Stimulated activated CD8-positive, alpha-beta memory T cell treated with anti-CD3 and anti-CD28 coated beads, Interleukin-15, amount 100 ng/mL, for 1 hour (primary cell): Measurements from ENCODE around the gene ZNF277.

Source experiments
- DNase-seq: peaks from one replicate; pipeline ENCODE4 v3.0.0-alpha.2; 2020; ENCODE audit warnings: low read depth

ZNF277 gene

DNA sequence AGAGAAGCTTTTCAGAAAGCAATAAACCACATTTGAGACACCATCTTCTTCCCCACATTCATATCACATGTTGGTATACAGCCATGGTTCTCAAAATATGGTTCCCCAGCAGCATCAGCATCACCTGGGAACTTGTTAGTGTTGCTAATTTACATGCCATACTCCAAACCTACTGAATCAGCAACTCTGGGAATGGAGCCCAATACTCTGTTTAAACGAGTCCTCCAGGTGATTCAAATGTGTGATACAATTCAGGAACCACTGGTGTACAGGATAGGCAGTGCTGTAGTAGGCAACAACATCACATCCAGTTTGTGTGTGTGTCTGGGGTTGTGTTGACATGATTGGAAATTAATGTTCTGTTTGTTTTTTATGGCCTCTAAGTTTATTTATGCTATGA is 47.7 kb downstream of the ZNF277 start:
- no peak for DNase-seq

- no peak for DNase-seq
These were observed 48.4 kb downstream of the ZNF277 start for GRCh38 chr7:112254709-112255387.

DNA sequence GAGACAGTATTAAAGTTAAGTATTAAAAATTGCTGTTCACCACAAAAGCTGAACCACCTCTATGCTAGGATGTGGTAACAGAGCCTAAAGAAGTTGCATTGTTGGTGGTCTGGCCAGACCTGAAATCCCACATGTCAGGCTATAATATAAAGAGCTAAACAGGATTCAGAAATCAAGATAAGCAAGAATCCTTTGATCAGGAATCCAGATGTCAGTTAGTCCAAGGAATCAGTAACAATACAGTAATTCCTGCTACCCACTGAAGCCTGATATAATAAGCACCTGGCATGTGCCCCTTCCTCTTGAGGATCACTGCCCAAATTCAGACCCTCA is 48.9 kb downstream of the ZNF277 start:
- no peak for DNase-seq

DNA sequence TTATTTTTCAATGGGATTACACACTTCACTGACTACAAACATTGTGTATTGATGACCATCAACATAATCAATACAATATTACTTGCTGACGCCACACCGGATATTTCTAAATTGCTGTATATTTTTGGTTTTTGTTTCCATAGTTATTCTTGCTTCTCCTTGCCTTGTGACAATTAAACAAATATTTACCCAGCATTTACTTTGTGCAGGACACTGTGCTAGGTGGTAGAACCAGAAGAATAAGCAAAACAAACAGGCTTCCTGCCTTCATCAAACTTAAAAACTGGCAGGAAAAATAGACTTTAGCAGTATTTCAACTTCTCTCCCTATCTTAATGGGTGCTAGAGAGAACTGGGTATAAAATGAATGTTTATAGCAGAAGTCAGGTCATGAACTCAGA is 50.6 kb downstream of the ZNF277 start:
- DNase-seq, result no peak

DNA sequence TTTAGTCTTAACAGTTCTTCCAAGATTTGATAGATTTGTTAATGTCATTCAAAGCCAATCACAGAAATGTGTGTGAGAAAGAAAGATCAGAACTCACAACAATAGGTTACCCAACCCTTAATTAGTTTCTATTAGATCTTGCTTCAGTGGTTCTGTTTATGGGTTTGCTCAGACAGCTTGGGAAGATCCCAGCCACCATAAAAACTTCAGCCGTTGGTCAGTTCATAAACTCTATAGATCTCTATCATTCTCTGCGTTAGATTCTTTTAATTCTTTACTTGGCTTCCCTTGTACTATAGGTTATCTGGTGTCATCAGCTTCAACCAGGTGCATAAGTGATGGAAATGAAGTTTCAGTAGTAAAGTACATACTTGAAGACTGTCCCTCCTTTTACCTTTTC is 54.4 kb downstream of the ZNF277 start:
- no peak for DNase-seq

GRCh38 chr7:112262036-112262435 is 55.5 kb downstream of the ZNF277 start:
- no peak for DNase-seq

GRCh38 chr7:112262855-112263487 is 56.5 kb downstream of the ZNF277 start:
- DNase-seq, result no peak

- DNase-seq, result no peak
These were observed 57.0 kb downstream of the ZNF277 start for GRCh38 chr7:112263519-112263918.

- no peak for DNase-seq
These were observed 59.6 kb downstream of the ZNF277 start for GRCh38 chr7:112266141-112266540.

- DNase-seq, result no peak
These were observed 60.2 kb downstream of the ZNF277 start for GRCh38 chr7:112266595-112267270.

- DNase-seq, result no peak
These were observed 61.6 kb downstream of the ZNF277 start for GRCh38 chr7:112267944-112268691.

DNA sequence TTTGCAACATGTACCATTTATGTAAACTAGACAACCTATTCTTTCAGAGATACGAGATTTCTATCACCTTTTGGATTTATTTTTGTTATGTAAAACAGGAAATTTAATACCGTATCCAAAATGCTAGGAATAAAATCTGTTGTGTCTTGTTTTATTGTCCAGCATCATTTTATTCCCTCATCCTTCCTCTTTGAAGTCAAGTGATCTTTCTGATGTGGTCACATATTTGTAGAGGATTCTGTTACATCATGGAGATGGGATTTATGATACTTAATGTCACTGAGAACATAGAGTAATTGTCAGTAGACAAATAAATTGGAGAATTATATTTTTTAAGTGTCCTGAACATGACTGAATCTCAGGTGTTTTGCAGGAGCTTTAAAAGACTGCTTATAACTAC is 64.7 kb downstream of the ZNF277 start:
- no peak for DNase-seq

DNA sequence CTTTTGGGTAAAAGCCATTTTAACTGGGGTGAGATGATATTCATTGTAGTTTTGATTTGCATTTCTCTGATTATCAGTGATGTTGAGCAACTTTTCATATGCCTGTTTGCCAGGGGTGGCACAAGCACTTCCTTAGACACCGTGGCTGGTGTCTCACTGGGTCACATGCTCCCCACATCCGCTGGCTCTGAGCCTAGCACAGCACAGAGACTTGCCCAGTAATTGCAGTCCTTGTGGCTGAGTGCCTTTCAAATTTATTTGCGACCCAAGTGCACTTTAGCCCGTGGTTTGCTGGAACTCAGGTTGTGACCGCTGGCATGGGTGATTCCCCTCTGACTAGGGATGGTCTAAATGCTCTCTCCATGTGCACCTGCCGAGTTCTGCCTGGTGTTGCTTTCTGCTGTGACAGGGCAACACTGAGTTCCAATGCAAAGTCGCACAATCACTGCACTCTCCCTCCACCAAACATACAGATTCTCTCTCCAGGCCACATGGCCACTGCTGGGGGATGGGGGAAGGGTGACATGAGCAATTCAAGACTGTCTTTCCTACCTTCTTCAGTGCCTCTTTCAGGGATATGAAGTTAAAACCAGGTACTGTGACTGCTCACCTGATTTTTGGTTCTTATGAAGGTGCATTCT is 66.5 kb downstream of the ZNF277 start:
- no peak for DNase-seq

DNA sequence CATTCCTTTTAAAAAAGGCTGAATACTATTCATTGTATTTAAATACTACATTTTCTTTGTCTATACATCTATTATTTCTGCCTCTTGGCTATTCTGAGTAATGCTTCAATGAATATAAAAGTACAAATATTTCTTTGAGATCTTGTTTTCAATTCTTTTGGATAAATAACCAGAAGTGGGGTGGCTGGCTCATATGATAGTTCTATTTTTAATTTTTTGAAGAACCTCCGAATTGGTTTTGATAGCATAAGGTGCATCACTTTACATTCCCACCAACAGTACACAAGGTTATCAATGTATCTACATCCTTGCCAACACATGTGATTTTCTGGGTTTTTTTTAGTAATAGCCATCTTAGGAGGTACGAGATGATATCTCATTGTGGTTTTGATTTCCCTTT is 72.5 kb downstream of the ZNF277 start:
- DNase-seq, result no peak

GRCh38 chr7:112280267-112280666 is 73.8 kb downstream of the ZNF277 start:
- no peak for DNase-seq

DNA sequence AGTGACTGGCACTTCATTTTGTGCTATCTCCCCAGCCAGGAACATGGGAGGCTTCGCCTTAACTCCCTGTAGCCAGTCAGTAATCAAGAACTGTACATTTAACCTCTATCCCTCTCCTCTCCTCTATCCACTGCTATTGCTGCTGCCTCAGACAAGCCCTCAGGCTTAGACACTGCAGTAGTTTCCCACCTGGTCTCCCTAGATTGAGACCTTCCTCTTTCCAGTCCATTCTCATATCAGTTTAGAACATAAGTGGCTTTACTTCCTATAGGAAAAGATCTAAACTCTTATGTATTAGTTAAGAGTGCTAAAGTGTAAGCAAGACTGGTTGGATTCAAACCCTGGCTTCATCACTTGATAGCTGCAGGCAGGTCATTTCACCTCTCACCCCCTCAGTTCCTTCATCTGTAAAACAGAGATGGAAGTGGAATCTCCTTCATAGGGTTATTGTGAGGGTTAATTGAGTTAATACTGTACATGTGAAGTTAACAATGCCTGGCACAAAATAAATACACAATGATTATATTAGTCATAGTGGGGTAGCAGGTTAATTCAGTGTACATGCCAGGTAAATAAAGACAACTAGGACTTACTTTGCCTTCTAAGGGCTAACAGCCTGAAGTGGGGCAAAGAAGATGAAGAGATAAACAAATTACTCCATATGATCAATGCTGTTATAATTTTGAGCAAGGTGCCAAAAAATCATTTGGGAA is 76.1 kb downstream of the ZNF277 start:
- DNase-seq, result no peak

- no peak for DNase-seq
These were observed 77.0 kb downstream of the ZNF277 start for GRCh38 chr7:112283382-112283910.

DNA sequence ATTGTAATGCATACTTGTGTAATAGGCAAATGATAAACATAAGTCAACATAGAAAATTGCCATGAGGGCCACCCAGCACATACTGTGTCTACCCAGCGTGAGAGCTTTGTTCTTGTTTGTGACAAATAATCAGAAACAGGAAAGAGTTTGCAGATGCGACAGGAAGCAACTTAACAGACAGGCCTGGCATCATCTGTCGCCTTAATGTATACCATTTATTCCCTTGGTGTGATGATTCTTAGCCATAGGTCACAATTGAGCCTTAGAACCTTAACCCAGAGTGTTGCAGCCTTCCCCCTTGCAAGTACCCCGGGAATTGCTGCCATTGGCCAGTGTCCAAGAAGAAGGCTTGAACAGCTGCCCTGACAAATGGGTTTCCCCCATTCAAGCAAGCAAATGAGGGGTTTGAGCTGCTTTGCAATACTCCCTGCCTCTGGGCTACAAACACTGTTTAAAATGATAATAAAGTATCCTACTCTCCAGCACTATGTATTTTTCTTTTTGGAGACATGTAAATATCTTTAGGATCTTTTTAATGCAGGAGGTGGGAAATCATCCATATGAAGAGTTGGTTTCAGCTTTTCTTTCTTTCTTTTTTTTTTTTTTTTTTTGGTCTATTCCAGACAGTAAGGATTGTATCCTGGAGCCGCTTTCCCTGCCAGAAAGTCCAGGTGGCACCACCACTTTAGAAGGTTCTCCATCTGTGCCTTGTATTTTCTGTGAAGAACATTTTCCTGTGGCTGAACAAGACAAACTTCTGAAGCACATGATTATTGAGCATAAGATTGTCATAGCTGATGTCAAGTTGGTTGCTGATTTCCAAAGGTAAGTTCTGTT is 80.0 kb downstream of the ZNF277 start:
- no peak for DNase-seq

- DNase-seq, result no peak
These were observed 81.8 kb downstream of the ZNF277 start for GRCh38 chr7:112288301-112288700.

GRCh38 chr7:112290065-112290464 is 83.6 kb downstream of the ZNF277 start:
- no peak for DNase-seq

GRCh38 chr7:112292162-112292561 is 85.7 kb downstream of the ZNF277 start:
- no peak for DNase-seq
